ENCODE measurements around the gene CLMN. TPM values are rescaled to one million over a fixed set of nuclear protein-coding genes. Genes with fewer than 3 reads are reported as not detected.

Gene CLMN
- total and polyA plus RNA-seq, 2 of the 4 experiments (the other 2 are of a cell fraction) = 0.10 to 0.18 TPM

DNA sequence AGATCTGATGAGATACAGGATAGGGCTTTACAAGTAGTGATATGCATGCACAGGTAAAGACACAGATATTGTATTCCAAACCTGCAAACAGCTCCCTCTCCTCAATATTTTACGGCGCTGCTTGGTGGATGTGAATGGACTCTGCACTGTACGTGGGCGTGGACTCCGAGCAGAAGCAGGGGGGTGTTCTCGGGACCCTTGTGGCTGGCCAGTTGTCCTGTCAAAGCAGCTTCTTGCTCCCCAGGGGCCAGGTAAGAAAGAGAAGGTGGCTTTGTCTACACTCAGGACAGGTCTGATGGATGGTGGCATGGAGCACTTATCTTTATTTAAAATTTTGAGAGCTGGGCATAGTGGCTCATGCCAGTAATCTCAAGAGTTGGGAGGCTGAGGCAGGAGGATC is 29.5 kb upstream of the CLMN start:
- H3K18ac ChIP-seq (ENCODE audit: low read depth, low read length) = no peak overlapping the region
- ChIA-PET CTCF (no interaction called here), POLR2A (ENCODE audit: unreplicated experiment) (no interaction called here)
- H3K4me2 ChIP-seq (ENCODE audit: low read depth, low read length) = no peak overlapping the region
- no peaks in the 10 kb centered on the region for H3K36me3 ChIP-seq (ENCODE audit: control insufficient read depth, insufficient read depth, low read length)
- H3K9me1 ChIP-seq (ENCODE audit: insufficient read depth, low read length) = no peaks in the 10 kb centered on the region
- no peaks in the 10 kb centered on the region for H3K9me3 ChIP-seq (ENCODE audit: control insufficient read depth, insufficient read depth, low read length)
- ATAC-seq (ENCODE audit: low read depth) (no peak), DNase-seq (no peak)
- no peak overlapping the region for H2AFZ ChIP-seq (replicated peaks; ENCODE audit: low read length, poor library complexity)
- H4K20me1 ChIP-seq (ENCODE audit: insufficient read depth, low read length) = no peaks in the 10 kb centered on the region
- H3K56ac ChIP-seq (ENCODE audit: extremely low read depth, insufficient read depth, low read length) = no peak overlapping the region
- no peak overlapping the region for H3K23ac ChIP-seq (ENCODE audit: low read depth, low read length)
- H3K79me1 ChIP-seq (ENCODE audit: low read depth in 1 of 2, low read length in 2 of 2) = no peaks in the 10 kb centered on the region
- H3K27ac ChIP-seq (ENCODE audit: insufficient read depth, low read length) = no peak overlapping the region
- H4K8ac ChIP-seq (ENCODE audit: low read depth in 2 of 2, low read length in 2 of 2) = no peak overlapping the region
- no peak overlapping the region for H2BK5ac ChIP-seq (ENCODE audit: low read depth, low read length, poor library complexity, severe bottlenecking)
- H2AK5ac ChIP-seq (ENCODE audit: low read depth, low read length) = no peak overlapping the region
- dilution Hi-C loops (cut with HindIII; ENCODE audit: low sequenced_read_pairs, unreplicated experiment) = no loop called here
- TF ChIP-seq MAFK (IDR thresholded peaks at IDR 0.05; ENCODE audit: low read depth, low read length) (no peak), FOS (IDR thresholded peaks at IDR 0.05; ENCODE audit: low read depth, low read length) (no peak), MXI1 (IDR thresholded peaks at IDR 0.05; ENCODE audit: borderline replicate concordance, low read depth, low read length) (no peak), RCOR1 (IDR thresholded peaks at IDR 0.05; ENCODE audit: insufficient replicate concordance, low read length) (no peak), MAZ (IDR thresholded peaks at IDR 0.05; ENCODE audit: borderline replicate concordance, low read depth, low read length) (no peak), BHLHE40 (IDR thresholded peaks at IDR 0.05; ENCODE audit: low read depth, low read length) (no peak), CEBPB (IDR thresholded peaks at IDR 0.05; ENCODE audit: low read depth, low read length) (no peak), NFE2L2 (IDR thresholded peaks at IDR 0.05; ENCODE audit: low read depth, low read length) (no peak), RFX5 (IDR thresholded peaks at IDR 0.05; ENCODE audit: low read depth, low read length) (no peak), POLR2A (IDR thresholded peaks at IDR 0.05; ENCODE audit: low read depth, low read length) (no peak), RAD21 (IDR thresholded peaks at IDR 0.05; ENCODE audit: low read length) (no peak), SMC3 (IDR thresholded peaks at IDR 0.05; ENCODE audit: low read depth, low read length) (no peak), CHD1 (IDR thresholded peaks at IDR 0.05; ENCODE audit: low read depth, low read length) (no peak)
- TF ChIP-seq, protein P1, sequence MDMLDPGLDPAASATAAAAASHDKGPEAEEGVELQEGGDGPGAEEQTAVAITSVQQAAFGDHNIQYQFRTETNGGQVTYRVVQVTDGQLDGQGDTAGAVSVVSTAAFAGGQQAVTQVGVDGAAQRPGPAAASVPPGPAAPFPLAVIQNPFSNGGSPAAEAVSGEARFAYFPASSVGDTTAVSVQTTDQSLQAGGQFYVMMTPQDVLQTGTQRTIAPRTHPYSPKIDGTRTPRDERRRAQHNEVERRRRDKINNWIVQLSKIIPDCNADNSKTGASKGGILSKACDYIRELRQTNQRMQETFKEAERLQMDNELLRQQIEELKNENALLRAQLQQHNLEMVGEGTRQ (IDR thresholded peaks at IDR 0.05; ENCODE audit: low read depth, low read length) = no peak
- TF ChIP-seq, protein P2, sequence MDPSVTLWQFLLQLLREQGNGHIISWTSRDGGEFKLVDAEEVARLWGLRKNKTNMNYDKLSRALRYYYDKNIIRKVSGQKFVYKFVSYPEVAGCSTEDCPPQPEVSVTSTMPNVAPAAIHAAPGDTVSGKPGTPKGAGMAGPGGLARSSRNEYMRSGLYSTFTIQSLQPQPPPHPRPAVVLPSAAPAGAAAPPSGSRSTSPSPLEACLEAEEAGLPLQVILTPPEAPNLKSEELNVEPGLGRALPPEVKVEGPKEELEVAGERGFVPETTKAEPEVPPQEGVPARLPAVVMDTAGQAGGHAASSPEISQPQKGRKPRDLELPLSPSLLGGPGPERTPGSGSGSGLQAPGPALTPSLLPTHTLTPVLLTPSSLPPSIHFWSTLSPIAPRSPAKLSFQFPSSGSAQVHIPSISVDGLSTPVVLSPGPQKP (IDR thresholded peaks at IDR 0.05; ENCODE audit: borderline replicate concordance, low read depth, low read length) = no peak
- TF ChIP-seq, protein P3, sequence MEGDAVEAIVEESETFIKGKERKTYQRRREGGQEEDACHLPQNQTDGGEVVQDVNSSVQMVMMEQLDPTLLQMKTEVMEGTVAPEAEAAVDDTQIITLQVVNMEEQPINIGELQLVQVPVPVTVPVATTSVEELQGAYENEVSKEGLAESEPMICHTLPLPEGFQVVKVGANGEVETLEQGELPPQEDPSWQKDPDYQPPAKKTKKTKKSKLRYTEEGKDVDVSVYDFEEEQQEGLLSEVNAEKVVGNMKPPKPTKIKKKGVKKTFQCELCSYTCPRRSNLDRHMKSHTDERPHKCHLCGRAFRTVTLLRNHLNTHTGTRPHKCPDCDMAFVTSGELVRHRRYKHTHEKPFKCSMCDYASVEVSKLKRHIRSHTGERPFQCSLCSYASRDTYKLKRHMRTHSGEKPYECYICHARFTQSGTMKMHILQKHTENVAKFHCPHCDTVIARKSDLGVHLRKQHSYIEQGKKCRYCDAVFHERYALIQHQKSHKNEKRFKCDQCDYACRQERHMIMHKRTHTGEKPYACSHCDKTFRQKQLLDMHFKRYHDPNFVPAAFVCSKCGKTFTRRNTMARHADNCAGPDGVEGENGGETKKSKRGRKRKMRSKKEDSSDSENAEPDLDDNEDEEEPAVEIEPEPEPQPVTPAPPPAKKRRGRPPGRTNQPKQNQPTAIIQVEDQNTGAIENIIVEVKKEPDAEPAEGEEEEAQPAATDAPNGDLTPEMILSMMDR (conservative IDR thresholded peaks at IDR 0.05; ENCODE audit: low read depth, low read length) = no peak
- in situ Hi-C loops (cut with MboI; ENCODE audit: low sequenced_read_pairs) = no loop called here
- no peaks in the 10 kb centered on the region for H3K4me1 ChIP-seq (ENCODE audit: control insufficient read depth, insufficient read depth, low read length)
- no peak overlapping the region for H2BK15ac ChIP-seq (ENCODE audit: low read depth, low read length)
- H4K5ac ChIP-seq (ENCODE audit: low read depth, low read length) = no peak overlapping the region
- BruUV-seq (replicated peaks) = no TSS peak
- H2BK20ac ChIP-seq (ENCODE audit: low read depth, low read length) = no peak overlapping the region
- H2AK9ac ChIP-seq (replicated peaks; ENCODE audit: low read depth, low read length, poor library complexity) = no peak overlapping the region
- H2BK120ac ChIP-seq (ENCODE audit: low read depth, low read length) = no peak overlapping the region
- H4K91ac ChIP-seq (ENCODE audit: insufficient read depth, low read depth, low read length) = no peak overlapping the region
- no peak overlapping the region for H3K4me3 ChIP-seq (ENCODE audit: insufficient read depth, low read depth, low read length)
- no peak overlapping the region for H3K9ac ChIP-seq (ENCODE audit: low read depth, low read length)
- intact Hi-C loops (cut with micrococcal nuclease) = no loop called here
- no peak overlapping the region for H3K4ac ChIP-seq (ENCODE audit: low read depth, low read length)
- H3K27me3 ChIP-seq (ENCODE audit: control insufficient read depth, insufficient read depth, low read length) = no peaks in the 10 kb centered on the region; the same call in 1 of the 2 replicates
- no CpG with 5 or more reads among the region's 6 CpGs for WGBS, 2 experiments (ENCODE audit: extremely low coverage in 2 of 2, insufficient read length in 1 of 2)
- no peak overlapping the region for H3K14ac ChIP-seq (replicated peaks; ENCODE audit: low read depth, low read length)

Data from IMR-90 (cell line).